Panc1 (cell line): Measurements from ENCODE around the gene NOS3. TPM values are rescaled to one million over a fixed set of nuclear protein-coding genes. Genes with fewer than 3 reads are reported as not detected.

Source experiments
- ATAC-seq: fragments of 200-7000 bp; cut with Tn5 transposase; 2 replicates; pipeline ENCODE4 v1.9.1; 2020; ENCODE audit warnings: mild to moderate bottlenecking, moderate library complexity
- BruUV-seq: library from RNA; stranded (reverse); fragments of 400-500 nt; replicated peaks from 2 replicates; lab custom pipeline; 2021; lab: Mats Ljungman, UMichigan
- CTCF ChIA-PET: fragments of 300-600 bp; sonication (Branson Sonifier 250); formaldehyde crosslinking; loops from one replicate; lab custom pipeline; 2022; ENCODE audit warnings: antibody characterized with exemption; lab: Charles Lee
- POLR2A ChIA-PET: fragments of 300-600 bp; sonication (Branson Sonifier 250); formaldehyde crosslinking; loops from one replicate; lab custom pipeline; 2022; ENCODE audit warnings: antibody characterized with exemption; lab: Charles Lee
- DNase-seq: peaks from one replicate; pipeline ENCODE4 v3.0.0-alpha.2; 2010; ENCODE audit warnings: low read depth, low spot score
- H3K27ac ChIP-seq: 2 replicates; pipeline ENCODE4 v1.5.1; 2011; ENCODE audit warnings: mild to moderate bottlenecking, low read length, inconsistent platforms
- H3K27me3 ChIP-seq: fragments of 200-500 bp; sonication (Bioruptor generic); 2 replicates; pipeline ENCODE4 v1.6.0; 2014; ENCODE audit warnings: low read length, inconsistent platforms; ENCODE audit not compliant: control insufficient read depth, insufficient read depth
- H3K36me3 ChIP-seq: fragments of 200-500 bp; sonication (Bioruptor generic); 2 replicates; pipeline ENCODE4 v1.5.1; 2014; ENCODE audit warnings: inconsistent platforms, mild to moderate bottlenecking, low read length, moderate library complexity; ENCODE audit not compliant: control insufficient read depth, insufficient read depth
- H3K4me1 ChIP-seq: 2 replicates; pipeline ENCODE4 v1.5.1; 2011; ENCODE audit warnings: inconsistent platforms, mild to moderate bottlenecking, low read length, moderate library complexity; ENCODE audit not compliant: control insufficient read depth, insufficient read depth
- H3K4me3 ChIP-seq, 2 experiments: 2 replicates each; pipeline ENCODE4 v1.5.1; 2011 to 2012; ENCODE audit warnings: low read depth in 2 of 2, low read length in 2 of 2, mild to moderate bottlenecking in 2 of 2, inconsistent platforms in 1 of 2, moderate library complexity in 1 of 2
- H3K9me3 ChIP-seq: fragments of 200-500 bp; sonication (Bioruptor generic); 2 replicates; pipeline ENCODE4 v1.5.1; 2014; ENCODE audit warnings: low read depth, mild to moderate bottlenecking, inconsistent platforms, low read length, moderate library complexity; ENCODE audit not compliant: control insufficient read depth, insufficient read depth
- CTCF ChIP-seq: fragments of 450-650 bp; IDR thresholded peaks from 2 replicates; pipeline ENCODE4 v1.5.1; 2017; ENCODE audit warnings: mild to moderate bottlenecking
- POLR2AphosphoS5 ChIP-seq: IDR thresholded peaks from 2 replicates; pipeline ENCODE4 v1.6.1; 2012; ENCODE audit warnings: mild to moderate bottlenecking, low read depth, low read length, moderate library complexity
- REST ChIP-seq, 2 experiments: IDR thresholded peaks; 2 replicates each; pipeline ENCODE4 v1.6.1; 2011 to 2012; ENCODE audit warnings: low read depth in 2 of 2, control low read depth in 1 of 2, low read length in 1 of 2, mild to moderate bottlenecking in 1 of 2, moderate library complexity in 1 of 2; ENCODE audit not compliant: insufficient read depth in 1 of 2
- SIN3A ChIP-seq: IDR thresholded peaks from 2 replicates; pipeline ENCODE4 v1.6.1; 2012; ENCODE audit warnings: low read depth, mild to moderate bottlenecking, low read length, moderate library complexity, borderline replicate concordance; ENCODE audit not compliant: insufficient read depth
- TCF7L2 ChIP-seq: IDR thresholded peaks from 2 replicates; pipeline ENCODE4 v1.6.1; 2011; ENCODE audit warnings: mild to moderate bottlenecking, low read depth, low read length, inconsistent platforms
- in situ Hi-C: cut with HindIII; loops from 2 replicates; pipeline ENCODE4 v1.10.0; 2016; ENCODE audit warnings: low sequenced_read_pairs, low pct_unique_long_range_greater_than_20kb
- intact Hi-C: fragments of 100-400 bp; cut with micrococcal nuclease; formaldehyde crosslinking; loops from one replicate; pipeline ENCODE4 v1.10.0; 2022; ENCODE audit not compliant: unreplicated experiment
- total RNA-seq: library from RNA; stranded (reverse); gene quantifications from one replicate; pipeline ENCODE4 v1.2.1, GENCODE V29; 2021; ENCODE audit not compliant: unreplicated experiment

The NOS3 gene
- total RNA-seq, 1 experiment from 2014 or later, result 3.1 TPM

- Histone ChIP-seq H3K4me3 (no peak overlapping the region), H3K27ac (no peak overlapping the region), H3K4me1 (no peaks in the 10 kb centered on the region), H3K36me3 (no peaks in the 10 kb centered on the region), H3K27me3 (no peaks in the 10 kb centered on the region), H3K9me3 (peaks cover 10% of the 10 kb centered on the region)
- TF ChIP-seq SIN3A (no peak), CTCF (peak; percentile 90)
- DNase-seq, result no peak
- peak; percentile 58 for ATAC-seq
- no TSS peak for BruUV-seq
- ChIA-PET POLR2A (no interaction called here), CTCF (interaction anchor here (0.6 to 1.0 kb wide), 4 partner anchors 22 to 580 kb away, joined by 3 to 9 read pairs (median 6); no protein-coding TSS in a partner anchor)
- intact Hi-C loops, result loop anchor here (2.0 to 5.0 kb wide), 2 partner anchors 90 to 211 kb away; no protein-coding TSS in a partner anchor
- in situ Hi-C loops, result no loop called here
Measured at GRCh38 chr7:150988230-150989226, 2.3 kb upstream of the NOS3 start.

GRCh38 chr7:150989456-150989855, 1.4 kb upstream of the NOS3 start:
- intact Hi-C loops, result loop anchor here (2.0 to 5.0 kb wide), 2 partner anchors 91 to 212 kb away; no protein-coding TSS in a partner anchor
- in situ Hi-C loops, result no loop called here
- CTCF ChIA-PET, result interaction anchor here (0.6 to 1.0 kb wide), 3 partner anchors 26 to 581 kb away, joined by 3 to 9 read pairs (median 9); no protein-coding TSS in a partner anchor
- no peak overlapping the region for H3K4me3 ChIP-seq
- no peak for ATAC-seq
- TF ChIP-seq CTCF, result no peak
- no peak for TF ChIP-seq SIN3A
- no peak for TF ChIP-seq TCF7L2
- no peak for TF ChIP-seq REST (IDR thresholded peaks at IDR 0.05; ENCODE audit: insufficient read depth in 1 of 2, low read depth in 2 of 2, low read length in 1 of 2)
- TF ChIP-seq POLR2AphosphoS5, result no peak
- DNase-seq, result no peak
- H3K36me3 ChIP-seq, result no peaks in the 10 kb centered on the region
- H3K9me3 ChIP-seq, result peaks cover 10% of the 10 kb centered on the region
- H3K4me1 ChIP-seq, result no peaks in the 10 kb centered on the region; the same call in 1 of the 2 replicates
- H3K27ac ChIP-seq, result no peak overlapping the region
- POLR2A ChIA-PET, result no interaction called here
- BruUV-seq, result no TSS peak
- H3K27me3 ChIP-seq, result no peaks in the 10 kb centered on the region
